IMR-90 (cell line): Measurements from ENCODE around the gene SGSH.
A peak's percentile ranks its signal among the peaks of the same experiment; 100 is the strongest.

ENCODE experiments used
- BHLHE40 ChIP-seq: fragments of 150-350 bp; IDR thresholded peaks from 2 replicates; pipeline ENCODE4 v1.6.1; 2016; ENCODE audit warnings: mild to moderate bottlenecking, low read depth, low read length
- CEBPB ChIP-seq: IDR thresholded peaks from 2 replicates; pipeline ENCODE4 v1.6.1; 2012; ENCODE audit warnings: low read depth, low read length, improper control_type of control experiment
- CHD1 ChIP-seq: IDR thresholded peaks from 2 replicates; pipeline ENCODE4 v1.6.1; 2012; ENCODE audit warnings: low read depth, low read length, improper control_type of control experiment
- CTCF ChIP-seq: conservative IDR thresholded peaks from 2 replicates; pipeline ENCODE4 v1.5.1; 2012; ENCODE audit warnings: mild to moderate bottlenecking, low read depth, low read length, improper control_type of control experiment
- MAZ ChIP-seq: IDR thresholded peaks from 2 replicates; pipeline ENCODE4 v1.6.1; 2012; ENCODE audit warnings: low read depth, mild to moderate bottlenecking, low read length, improper control_type of control experiment, moderate library complexity, borderline replicate concordance
- POLR2A ChIP-seq: IDR thresholded peaks from 2 replicates; pipeline ENCODE4 v1.6.1; 2012; ENCODE audit warnings: mild to moderate bottlenecking, low read depth, low read length
- RAD21 ChIP-seq: IDR thresholded peaks from 2 replicates; pipeline ENCODE4 v1.6.1; 2012; ENCODE audit warnings: low read length, improper control_type of control experiment
- RFX5 ChIP-seq: IDR thresholded peaks from 2 replicates; pipeline ENCODE4 v1.8.0; 2012; ENCODE audit warnings: low read depth, mild to moderate bottlenecking, low read length, moderate library complexity

DNA sequence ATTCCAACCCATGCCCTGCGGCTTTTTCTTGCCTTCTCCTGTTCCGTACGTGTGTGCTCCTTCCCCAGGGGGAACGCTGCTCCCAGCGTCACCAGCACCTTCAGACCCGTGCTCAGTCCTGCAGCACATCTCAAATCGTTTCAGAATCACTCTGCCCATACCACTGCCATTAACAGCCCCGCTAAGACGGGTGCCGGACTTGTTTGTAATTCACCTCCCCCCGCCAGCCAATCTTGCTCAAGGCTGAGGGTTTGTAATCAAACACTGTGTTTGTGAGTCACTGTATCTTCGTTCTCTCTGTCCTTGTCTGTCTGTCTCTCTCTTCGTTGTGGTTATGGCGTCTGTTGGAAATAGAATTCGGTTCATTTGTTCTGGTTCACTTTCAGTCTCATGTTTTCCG is 33.0 kb downstream of the SGSH start:
- TF ChIP-seq CTCF (no peak), RFX5 (no peak), POLR2A (no peak), RAD21 (no peak), CHD1 (no peak), BHLHE40 (no peak), MAZ (no peak), CEBPB (peak; percentile 70)
